ENCODE measurements around the gene SEMA4C.
A peak's percentile ranks its signal among the peaks of the same experiment; 100 is the strongest.

Gene SEMA4C

DNA sequence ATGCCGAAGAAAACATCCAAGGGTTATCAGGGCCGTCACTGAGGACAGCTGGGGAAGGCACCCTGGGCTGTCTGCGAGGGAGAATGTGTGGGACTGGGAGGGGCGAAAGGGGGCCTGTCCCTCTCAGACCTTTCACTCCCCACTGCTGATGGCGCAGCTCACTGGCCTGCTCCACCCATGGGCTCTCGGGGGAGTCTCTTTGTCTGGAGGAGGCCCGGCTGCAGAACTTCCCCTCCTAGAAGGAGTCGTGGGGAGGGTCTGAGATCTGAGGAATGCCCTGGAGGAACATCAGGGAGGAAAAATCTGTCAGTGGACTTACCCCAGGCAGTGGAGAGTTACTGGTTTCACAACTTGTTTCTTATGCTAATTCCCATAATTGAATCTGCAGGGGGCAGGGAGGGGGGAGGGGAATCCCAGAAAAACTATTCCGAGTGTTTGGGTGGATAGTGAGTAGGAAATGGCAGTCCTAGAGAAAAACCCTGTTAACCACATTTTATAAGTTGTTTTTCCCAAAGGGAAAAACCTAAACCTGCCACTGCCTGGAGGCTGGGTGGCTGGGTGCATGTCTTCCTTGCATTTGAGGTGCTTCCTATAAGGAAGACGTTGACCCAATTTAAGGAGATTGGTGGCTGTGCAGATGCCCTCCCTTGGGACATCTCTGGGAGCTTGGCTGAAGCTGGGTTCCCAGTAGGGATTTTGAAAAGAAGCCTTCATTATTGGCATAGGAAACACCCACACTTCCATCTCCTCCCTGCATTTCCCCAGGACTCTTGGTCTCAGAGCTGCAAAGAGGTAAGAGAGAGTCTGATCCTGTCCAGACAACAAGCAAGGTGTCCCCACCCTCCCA is 11.7 kb upstream of the SEMA4C start:
- DNase-seq (ENCODE audit: low read depth) = no peak

DNA sequence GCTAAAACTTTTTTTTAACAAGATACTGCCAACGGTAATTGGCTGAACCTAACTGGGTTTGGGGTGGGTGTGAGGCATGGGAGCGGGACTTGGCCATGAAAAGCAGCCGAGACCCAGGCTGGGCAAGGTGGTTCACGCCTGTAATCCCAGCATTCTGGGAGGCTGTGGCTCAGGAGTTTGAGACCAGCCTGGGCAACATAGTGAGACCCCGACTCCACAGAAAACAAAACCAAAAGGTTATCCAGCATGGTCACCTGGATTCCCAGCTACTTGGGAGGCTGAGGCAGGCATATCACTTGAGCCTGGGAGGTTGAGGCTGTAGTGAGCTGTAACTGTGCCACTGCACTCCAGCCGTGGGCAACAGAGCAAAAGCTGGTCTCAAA is 11.0 kb upstream of the SEMA4C start:
- no peak for DNase-seq (ENCODE audit: low read depth)

DNA sequence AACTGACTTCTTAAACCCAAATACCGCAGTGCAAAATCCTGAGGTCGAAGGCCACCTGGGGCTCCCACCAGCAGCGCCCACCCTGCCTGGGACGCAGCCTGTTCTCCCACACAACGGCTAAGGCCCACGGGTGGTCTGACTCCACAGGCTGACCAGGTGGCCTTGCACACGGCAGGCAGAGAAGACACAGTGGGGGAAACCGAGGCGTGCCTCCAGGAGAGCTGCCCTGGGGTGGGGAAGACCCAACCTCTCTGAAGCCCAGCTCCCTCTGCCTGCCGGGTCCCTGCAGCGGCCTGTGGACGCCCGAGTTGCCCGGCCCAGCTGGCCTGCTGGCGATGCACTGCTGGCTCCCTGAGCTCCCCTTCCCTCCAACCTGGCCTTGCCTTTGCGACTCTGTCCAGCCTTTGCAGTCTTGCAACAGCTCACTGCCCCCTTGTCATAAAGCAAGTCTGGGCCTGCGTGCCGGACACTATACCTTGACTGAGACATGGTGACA is 9.7 kb upstream of the SEMA4C start:
- DNase-seq (ENCODE audit: low read depth) = no peak

DNA sequence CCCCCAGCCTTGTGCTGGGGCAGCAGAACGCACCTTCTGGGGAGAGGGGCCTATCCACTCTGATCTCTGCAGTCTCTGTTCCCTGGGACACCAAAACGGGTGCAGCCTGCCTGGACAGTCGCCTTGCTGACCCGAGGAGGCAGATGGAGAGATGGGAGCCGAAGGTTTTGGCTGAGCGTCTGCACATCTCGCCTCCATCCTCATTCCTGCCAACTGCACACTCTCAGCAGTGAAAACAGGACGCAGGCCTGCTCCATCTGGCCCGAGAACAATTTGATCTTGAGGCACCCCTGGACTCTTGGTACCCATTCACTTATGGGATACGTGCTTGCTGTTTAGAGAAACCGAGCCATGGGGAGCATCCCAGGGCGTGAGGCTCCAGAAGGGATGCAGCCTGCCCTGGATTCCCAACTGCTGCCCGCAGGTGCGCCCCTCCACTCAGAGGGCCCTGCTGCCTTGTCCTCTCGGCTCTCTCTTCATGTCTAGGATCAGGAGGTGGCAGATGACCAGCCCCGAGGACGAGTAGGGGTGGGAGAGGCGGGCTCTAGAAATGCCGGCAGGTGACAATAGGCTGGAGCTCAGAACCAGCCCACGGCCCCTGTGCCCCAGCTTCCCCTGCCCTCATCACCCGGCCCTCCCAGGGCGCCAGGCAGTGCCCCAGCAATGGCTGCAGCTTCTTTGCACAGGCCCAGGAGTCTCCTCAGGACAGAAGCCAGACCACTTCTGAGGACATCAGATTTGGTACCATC is 9.1 kb upstream of the SEMA4C start:
- no peak for DNase-seq (ENCODE audit: low read depth)

DNA sequence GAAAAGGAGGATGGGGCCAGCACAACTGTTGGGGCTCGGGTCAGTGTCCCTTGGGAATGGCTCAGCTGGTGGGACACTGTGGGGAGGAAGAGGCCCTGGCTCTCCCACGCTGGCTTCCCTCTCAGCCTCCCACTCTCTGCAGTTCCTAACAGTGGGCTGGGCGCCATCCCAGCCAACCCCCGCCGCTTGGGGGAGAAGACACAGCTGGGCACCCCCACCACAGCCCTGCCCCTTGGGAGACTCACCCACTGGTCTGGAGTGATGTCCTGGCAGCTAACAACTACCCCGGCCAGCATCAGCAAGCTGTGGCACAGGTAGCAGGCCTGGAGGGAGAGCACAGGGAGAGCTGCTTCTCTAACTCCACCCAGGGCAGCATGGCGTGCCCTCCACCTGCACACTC is 8.3 kb upstream of the SEMA4C start:
- DNase-seq (ENCODE audit: low read depth) = no peak

DNA sequence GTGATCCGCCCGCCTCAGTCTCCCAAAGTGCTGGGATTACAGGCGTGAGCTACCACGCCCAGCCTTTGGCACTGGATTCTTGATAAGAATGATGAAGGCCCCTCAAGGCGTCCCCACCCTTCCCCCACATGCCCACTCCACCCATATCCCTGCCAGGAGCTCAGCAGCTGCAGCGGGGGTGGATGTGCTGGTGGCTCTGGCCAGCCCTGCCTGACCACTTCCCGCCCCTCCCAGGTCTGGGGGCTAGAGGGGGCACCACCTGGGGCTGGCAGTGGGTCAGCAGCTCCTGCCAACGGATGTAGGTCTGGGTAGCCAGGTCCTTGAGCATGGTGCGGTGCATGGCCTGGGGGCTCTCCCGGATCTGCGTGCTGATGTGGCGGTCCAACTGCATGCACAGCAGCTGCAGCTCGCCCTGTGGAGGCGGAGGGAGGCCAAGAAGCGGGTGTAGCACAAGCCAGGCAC is 7.8 kb upstream of the SEMA4C start:
- DNase-seq (ENCODE audit: low read depth) = no peak

DNA sequence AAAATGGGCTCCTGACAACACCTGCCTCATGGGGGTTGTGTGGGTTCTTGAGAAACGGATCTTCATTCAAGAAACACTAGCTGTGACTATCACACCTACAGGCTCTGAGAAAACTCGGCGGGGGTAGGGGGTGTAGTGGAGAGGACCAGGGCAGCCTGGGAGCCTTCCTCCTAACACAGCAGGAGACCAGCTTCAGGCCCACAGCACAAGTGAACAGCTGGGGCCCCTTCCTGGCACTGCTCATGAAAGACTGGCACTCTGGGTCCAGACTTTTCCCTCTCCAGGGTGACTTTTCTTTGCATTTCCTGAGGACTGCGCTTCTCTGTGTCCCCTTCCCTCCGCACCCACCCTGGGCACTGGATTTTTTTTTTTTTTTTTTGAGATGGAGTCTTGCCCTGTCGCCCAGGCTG is 7.2 kb upstream of the SEMA4C start:
- DNase-seq (ENCODE audit: low read depth) = no peak

DNA sequence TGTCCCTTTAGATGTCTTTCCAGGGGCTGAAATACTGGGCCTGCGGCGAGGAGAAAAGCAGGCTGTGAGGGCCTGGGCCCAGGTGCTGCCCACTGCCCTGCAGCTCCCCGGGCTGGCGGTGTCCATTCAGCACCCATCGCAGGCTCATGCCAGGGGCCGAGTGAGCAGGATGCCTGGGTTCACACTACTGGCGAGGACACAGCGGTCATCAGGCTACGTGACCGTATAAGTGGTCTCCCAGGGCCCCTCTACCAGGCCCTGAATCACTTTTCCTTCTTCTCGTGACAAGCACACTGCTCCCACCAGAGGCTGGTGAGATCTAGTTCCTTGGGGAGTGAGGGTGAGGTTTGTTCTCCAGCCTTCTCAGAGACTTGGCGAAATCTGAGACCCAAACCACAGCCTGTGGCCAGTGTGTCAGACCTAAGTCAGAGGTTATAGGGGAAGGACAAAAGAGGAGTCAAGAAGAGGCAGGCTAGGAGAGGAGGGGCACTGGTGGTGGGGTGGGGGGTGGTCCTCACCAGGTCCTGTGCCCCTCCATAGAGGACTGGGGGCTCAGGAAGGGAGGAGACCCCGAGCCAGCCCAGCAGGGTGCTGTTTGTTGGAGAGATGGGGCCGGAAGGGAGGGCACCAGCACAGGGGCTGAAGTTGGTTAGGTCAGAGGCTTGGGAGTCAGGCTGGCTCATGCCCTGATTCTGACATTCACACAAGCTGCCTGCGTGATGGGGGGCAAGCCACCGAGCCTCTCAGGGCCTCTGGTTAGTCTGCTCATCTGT is 6.6 kb upstream of the SEMA4C start:
- DNase-seq (ENCODE audit: low read depth) = no peak

DNA sequence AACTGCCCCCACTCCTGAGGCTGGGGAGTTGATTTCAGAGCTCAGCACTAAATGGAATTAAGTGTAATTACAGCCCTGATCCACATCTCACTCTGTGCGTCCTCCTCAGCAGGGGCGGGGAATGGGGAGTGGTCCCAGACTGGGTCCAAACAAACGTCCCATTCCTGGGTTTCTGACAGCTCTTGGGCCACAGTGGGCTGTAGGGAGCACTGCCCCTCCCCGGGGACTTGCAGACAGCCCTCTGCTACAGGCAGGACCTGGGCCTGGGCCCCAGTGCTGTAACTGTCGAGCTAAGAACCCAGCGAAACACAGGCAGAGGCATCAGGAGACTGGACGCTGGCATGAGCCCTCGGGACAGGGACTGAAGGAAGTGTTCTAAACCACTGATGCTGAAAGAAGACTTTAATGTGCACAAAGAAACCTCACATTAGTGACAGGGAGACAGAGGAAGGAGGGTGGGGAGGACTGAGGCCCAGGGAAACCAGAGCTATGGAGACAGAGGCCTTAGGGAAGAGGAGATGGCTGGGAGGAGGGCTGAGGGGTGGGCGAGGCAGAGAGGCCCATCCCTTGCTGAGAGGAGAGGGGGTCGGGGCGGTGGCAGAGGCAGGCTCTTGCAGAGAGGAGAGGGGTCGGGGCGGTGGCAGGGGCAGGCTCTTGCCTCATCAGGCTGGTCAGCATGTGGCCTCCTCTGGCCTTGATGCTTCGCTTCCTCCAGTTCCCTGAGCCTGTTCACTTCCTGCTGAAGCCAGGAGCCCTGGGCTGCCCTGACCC is 5.8 kb upstream of the SEMA4C start:
- DNase-seq (ENCODE audit: low read depth) = no peak

DNA sequence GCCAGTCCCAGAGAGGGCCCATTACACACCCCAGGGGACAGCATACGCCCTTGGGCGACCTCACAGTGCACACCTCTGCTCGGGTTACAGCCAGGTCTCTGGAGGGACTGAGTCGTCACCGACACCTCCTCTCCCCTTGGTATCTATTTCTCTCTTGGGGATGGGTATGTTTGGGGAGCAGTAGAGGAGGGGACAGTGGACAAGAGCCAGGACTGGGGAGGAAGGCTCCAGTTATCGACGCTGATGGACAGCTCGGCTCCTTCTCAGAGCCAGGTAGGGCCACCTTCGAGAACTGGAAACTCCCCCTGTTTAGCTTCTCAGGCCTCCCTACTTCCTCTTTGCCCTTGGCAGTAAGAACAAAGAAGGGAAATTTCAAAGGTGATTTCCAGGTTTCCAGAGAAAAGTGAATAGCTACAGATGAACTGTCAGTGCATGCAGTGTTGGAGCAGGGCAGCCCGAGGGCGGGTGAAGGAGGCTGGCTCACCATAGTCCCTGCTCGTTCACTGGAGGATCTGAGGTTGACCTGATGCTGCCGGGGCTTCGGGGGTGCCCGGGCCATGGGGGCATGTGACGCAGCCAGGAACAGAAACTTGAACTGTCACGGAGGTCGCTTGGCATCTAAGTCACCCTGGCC is 4.4 kb upstream of the SEMA4C start:
- no peak for DNase-seq (ENCODE audit: low read depth)

DNA sequence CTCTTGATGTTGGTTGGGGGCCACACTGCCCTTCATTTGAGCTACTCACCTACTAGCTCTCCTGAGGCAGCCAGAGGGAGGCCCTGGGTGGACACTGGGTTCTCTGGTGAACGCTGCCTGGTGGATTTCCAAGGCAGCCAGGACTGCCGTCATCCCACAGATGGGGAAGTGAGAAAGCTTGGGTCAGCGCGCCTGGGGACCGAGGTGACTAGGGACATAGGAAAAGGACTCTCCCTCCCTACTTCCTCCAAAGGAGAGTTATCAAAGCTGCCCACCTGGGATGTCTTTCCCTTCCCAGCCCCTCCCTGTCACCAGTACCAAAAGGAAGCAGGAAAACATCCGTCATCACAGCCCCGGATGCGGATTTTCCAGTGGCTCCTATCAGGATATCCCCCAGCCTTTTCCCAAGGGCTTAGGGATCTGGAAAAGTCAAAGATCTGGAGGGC is 3.8 kb upstream of the SEMA4C start:
- DNase-seq (ENCODE audit: low read depth) = no peak

DNA sequence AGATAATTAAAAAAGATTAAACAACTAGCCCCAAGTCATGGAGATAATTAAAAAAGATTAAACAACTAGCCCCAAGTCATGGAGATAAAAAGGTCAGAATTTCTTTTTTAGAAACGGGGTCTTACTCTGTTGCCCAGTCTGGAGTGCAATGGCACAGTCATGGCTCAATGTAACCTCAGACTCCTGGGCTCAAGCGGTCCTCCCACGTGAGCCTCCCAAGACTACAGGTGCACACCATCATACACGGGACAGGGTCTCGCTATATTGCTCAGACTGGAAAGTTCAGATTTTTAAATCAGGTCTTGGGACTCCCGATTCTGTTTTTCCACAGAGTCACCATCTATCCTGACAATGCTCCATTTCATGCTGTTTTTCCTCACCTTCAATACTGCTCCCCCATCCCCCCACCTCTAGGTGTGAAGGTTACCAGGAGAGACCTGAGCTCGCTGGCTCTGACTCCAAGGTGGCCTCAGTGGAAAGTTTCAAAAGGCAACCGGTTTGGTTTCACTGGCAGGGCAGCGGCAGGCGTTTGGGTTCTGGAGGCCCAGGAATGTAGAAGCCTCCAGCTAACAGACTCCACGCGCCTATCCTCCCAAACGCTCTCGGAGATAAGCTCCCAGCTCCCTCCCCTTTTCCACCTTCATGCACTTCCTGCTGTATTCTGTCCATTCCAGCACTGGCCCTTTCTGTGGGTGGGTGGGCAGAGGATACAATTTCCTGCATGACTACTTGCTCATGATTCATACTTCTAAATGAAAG is 2.9 kb upstream of the SEMA4C start:
- no peak for DNase-seq (ENCODE audit: low read depth)

DNA sequence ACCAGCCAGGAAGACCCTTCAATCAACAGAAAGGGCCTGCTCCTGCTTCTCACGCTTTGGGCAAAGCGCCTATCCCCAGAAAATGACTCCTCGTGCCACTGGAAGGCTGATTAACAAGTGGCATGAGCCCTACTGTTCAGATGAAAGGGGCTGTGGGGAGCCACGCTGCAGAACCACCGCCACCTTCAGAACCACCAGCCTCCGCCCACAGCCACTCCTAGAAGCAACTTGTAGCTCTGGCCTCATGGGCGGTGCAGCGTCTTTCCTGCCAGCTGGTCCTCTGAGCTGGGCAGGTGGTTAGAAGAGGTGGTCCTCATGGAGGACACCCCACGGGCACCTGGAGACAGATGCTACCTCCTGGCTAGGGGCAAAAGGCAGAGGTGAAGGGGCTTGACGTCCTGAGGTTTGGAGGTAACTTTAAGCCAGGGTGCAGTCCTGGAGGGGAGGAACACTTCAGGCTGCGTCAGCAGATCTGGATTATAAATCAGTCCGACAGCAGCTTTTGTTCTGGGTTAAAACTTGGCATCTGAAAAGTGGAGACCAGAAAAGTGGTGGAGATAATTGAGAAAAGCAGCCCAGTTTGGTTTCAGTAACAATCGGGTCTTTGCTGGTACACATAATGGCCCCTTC is 861 bp upstream of the SEMA4C start:
- DNase-seq (ENCODE audit: low read depth) = peak; percentile 55

DNA sequence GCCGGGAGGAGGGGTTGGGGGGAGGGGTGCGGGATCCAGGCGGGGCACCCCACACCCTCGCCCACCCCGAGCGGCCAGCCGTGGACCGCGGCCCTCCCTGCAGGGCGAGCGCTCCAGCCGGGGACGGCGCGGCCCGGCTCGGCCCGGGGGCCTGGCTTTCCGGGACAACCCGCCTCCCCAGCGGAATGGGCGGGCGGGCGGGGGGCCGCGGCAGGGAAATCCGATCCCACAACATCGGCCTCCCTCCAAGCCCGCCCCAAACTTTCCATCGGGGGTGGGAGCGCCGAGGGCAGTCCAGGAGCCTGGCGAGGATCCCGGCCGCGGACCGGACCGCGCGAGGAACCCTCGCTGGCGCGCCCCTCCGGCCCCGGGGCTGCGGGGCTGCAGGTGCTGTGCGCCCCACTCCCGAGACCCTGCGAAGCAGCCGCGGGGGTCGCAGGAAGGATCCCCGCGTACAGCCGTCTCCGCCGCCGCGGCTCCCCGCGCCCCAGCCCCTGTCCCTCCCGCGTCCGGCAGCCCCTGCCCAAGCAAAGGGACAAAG is 529 bp downstream of the SEMA4C start:
- no peak for DNase-seq (ENCODE audit: low read depth)

DNA sequence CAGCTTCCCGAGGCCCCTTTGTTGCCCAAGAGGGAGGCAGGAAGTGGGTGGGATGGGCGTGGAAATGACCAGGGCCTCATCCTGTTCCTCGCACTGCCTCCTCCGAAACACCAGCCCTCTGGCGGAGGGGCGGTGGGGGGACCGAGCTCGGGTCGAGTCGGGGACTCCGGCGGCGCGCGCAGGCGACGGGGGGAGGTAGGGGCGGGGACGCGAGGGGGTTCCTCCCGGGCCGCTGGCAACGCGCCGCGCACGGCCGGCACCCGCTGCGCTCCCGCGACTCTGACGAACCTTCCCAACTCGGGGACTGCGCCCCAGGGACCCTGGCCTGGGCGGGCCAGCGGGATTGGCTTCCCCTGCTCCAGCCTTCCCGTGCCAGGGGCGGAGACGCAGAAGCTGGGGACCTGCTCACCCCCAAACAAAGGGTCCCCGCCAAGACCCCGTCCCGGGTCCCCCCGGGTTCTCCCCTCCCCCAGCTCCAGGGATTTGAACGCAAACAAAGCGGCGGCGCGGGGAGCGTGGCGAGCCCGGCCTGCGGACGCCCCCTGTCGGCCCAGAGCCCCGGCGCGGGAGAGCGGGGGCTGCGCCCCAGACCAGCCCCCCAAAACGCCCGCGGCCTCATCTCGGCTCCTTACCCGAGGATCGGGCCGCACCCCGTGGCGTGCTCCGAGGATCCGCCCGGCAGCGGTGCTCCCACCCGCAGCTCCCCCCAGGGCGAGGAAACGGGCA is 1.2 kb downstream of the SEMA4C start:
- DNase-seq (ENCODE audit: low read depth) = peak; percentile 33

DNA sequence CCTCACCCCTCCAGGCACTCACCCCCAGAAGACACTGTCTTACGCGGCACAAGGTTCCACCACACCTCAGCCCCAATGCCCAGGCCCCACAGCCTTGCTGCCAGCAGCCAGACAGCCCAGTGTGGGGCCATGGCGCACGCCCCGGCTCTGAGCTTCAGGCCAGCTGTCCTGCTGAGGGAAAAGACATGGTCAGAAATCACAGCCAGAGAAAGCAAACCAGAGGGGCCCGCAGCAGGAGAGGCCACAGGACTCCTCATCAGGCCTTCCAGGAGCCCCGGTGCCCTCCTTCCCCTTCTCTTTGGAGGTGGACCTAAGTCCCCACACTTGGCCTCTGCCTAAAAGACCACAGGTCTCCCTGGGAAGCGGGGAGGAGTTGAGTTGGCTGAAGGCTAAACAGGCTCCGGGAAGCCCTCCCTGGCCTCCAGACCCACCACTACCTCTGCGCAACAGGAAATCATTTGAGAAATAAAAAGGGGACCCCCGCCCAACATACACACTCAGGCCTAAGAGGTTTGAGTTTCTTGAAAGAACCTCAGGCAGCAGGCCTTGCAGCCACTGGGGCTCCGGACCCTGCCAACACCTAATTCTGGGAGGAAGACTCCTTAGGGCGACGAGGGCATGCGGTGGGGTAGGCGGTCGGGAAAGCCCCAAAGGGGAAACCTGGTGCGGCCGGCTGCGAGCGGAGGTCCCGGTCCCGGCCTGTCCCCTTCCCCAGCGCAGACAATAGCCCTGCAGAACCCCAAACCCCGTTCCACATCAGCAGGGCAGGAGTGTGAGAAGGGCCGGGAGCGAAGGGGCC is 1.9 kb downstream of the SEMA4C start:
- peak; percentile 10 for DNase-seq (ENCODE audit: low read depth)

DNA sequence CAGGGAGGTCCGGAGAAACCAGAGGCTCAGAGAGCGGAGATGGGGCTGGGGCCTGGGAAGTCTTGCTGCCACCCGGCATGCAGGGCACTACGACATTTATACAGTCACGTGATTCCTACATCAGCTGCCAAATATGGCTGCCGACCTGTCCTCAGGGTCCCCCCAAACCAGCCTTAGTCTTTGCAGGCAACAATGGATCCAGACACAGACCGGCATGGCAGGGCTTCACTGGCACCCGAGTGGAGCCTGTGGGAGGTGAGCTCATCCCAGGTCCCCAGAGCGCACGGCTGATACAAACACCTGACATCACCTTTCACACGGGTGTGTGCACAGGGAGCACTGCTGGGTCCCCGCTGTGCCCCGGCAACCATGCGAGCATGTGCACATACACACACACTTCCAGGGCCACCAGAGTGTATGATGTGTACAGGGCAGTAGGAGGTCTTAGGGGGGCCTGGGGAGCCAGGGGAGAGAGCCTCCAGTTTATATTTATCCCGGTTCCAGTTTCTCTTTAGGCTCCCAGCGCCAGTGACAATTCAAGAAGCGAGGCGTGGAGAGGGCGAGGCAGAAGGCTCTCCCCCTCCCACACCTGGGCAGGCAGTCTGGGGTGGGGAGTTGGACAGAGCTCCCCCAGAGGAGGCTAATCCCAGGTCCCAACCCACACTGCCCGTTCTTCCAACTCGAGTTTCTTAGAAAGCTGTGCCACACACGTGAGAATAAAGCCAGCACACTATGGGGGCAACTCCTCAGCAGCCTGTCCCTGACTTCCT is 2.7 kb downstream of the SEMA4C start:
- no peak for DNase-seq (ENCODE audit: low read depth)
